HFFc6 (cell line): ENCODE results near the gene BFSP1. TPM values are rescaled to one million over a fixed set of nuclear protein-coding genes. Genes with fewer than 3 reads are reported as not detected.

Experiments
- DNase-seq: peaks from one replicate; pipeline ENCODE4 v3.0.0-alpha.2; 2018
- H3K27ac Mint-ChIP-seq: 2 replicates; pipeline ENCODE4 v1.8.0; 2020; ENCODE audit warnings: mild to moderate bottlenecking, mixed read lengths
- H3K27me3 Mint-ChIP-seq: 2 replicates; pipeline ENCODE4 v1.8.0; 2021; ENCODE audit warnings: mild to moderate bottlenecking, moderate library complexity, mixed read lengths; ENCODE audit not compliant: insufficient read depth
- H3K36me3 Mint-ChIP-seq: 2 replicates; pipeline ENCODE4 v1.8.0; 2021; ENCODE audit warnings: low read depth, mixed read lengths
- H3K4me1 Mint-ChIP-seq: 2 replicates; pipeline ENCODE4 v1.8.0; 2020; ENCODE audit warnings: low read depth, mixed read lengths
- H3K4me3 Mint-ChIP-seq: 2 replicates; pipeline ENCODE4 v1.8.0; 2020; ENCODE audit warnings: mild to moderate bottlenecking, moderate library complexity, mixed read lengths
- H3K9me3 Mint-ChIP-seq: 2 replicates; pipeline ENCODE4 v1.8.0; 2020; ENCODE audit warnings: mild to moderate bottlenecking, mixed read lengths
- total RNA-seq, 6 experiments: library from RNA; stranded (reverse); fragmentation: NEBNext Ultra II Directional; extraction: Animal tissue kit (Norgen Biotek cat#: 25700); gene quantifications; 2 replicates in 1 of 6; 3 replicates in 5 of 6; pipeline ENCODE4 v1.2.3, GENCODE V29; 2021
- TF ChIP-seq, protein P1 (sequence below): fragments of 200-600 bp; sonication (generic); IDR thresholded peaks from 2 replicates; pipeline ENCODE4 v1.5.0; 2021; ENCODE audit warnings: antibody characterized with exemption, mild to moderate bottlenecking

The BFSP1 gene
- total RNA-seq, 6 experiments from 2014 or later, result 1.2 to 2.5 (median 1.8) TPM

DNA sequence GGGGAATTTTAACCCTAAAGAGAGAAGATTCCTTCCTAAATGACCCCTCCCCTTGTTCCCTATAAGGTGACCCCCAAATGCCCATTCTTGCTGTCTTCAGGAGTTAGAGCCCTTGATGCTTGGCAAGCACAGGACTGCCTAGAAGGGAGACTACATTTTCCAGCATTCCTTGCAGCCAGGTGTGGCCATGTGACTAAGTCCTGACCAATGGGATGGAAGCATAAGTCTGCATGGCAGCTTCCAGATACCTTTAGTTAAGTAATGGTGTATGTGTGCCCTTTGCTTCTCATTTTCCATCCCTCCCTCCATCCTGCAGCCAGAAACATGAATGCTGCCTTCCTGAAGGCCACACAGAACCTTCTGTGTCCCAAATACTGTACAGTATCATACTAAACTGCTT, 5.5 kb downstream of the BFSP1 start:
- Mint-ChIP-seq H3K27me3 (peaks cover 8% of the 10 kb centered on the region), H3K27ac (no peak overlapping the region), H3K36me3 (no peaks in the 10 kb centered on the region), H3K4me3 (no peak overlapping the region), H3K9me3 (no peaks in the 10 kb centered on the region), H3K4me1 (peaks cover 3% of the 10 kb centered on the region)
- no peak for DNase-seq
- TF ChIP-seq, protein P1, sequence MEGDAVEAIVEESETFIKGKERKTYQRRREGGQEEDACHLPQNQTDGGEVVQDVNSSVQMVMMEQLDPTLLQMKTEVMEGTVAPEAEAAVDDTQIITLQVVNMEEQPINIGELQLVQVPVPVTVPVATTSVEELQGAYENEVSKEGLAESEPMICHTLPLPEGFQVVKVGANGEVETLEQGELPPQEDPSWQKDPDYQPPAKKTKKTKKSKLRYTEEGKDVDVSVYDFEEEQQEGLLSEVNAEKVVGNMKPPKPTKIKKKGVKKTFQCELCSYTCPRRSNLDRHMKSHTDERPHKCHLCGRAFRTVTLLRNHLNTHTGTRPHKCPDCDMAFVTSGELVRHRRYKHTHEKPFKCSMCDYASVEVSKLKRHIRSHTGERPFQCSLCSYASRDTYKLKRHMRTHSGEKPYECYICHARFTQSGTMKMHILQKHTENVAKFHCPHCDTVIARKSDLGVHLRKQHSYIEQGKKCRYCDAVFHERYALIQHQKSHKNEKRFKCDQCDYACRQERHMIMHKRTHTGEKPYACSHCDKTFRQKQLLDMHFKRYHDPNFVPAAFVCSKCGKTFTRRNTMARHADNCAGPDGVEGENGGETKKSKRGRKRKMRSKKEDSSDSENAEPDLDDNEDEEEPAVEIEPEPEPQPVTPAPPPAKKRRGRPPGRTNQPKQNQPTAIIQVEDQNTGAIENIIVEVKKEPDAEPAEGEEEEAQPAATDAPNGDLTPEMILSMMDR, result no peak

DNA sequence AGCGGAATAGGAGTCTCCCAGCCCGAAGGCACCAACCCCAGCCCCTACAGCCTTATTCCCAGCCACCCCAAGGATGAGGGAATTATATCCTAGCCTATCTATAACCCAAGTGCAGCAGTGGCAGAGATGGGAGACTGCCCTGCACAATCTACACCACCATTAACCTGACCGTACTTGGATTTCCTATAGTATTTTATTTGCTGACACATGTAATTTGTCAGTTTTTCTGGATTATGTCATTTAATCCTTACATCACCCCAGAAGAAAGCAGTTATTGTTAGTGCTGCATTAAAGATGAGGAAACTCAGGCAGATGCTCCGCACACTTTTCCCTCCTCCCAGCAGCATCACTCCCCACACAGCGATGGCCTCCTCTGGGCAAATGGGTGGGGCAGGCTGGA, 6.0 kb downstream of the BFSP1 start:
- H3K36me3 Mint-ChIP-seq, result no peaks in the 10 kb centered on the region
- DNase-seq, result no peak
- no peaks in the 10 kb centered on the region for H3K9me3 Mint-ChIP-seq
- H3K27ac Mint-ChIP-seq, result no peak overlapping the region
- peaks cover 8% of the 10 kb centered on the region for H3K27me3 Mint-ChIP-seq
- no peak overlapping the region for H3K4me3 Mint-ChIP-seq
- H3K4me1 Mint-ChIP-seq, result peaks cover 7% of the 10 kb centered on the region
- TF ChIP-seq, protein P1, result no peak

DNA sequence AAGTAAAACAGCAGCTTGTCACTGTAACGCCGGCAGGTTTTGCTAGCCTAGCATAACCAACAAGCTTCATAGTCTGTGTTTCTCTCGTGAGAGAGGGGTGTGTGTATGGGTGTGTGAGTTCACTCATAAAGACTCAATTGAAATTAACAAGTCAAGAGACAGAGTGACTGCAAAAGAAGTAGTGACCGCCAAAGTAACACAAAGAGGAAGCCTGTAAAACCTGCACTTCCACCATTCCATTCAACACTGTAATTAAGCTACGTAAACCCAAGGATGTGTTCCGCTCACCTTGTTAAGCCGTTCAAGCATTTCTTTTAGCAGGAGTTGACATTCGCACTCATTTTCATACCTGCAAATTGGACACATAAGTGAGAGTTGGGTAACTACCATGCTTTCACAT, 6.6 kb downstream of the BFSP1 start:
- no peak for DNase-seq
- Mint-ChIP-seq H3K36me3 (no peaks in the 10 kb centered on the region), H3K4me3 (no peak overlapping the region), H3K27ac (no peak overlapping the region), H3K4me1 (peaks cover 7% of the 10 kb centered on the region), H3K9me3 (no peaks in the 10 kb centered on the region), H3K27me3 (peaks cover 8% of the 10 kb centered on the region)
- TF ChIP-seq, protein P1, result no peak

GRCh38 chr20:17523326-17523725, 7.9 kb downstream of the BFSP1 start:
- Mint-ChIP-seq H3K9me3 (no peaks in the 10 kb centered on the region), H3K27me3 (peaks cover 8% of the 10 kb centered on the region), H3K4me1 (peaks cover 7% of the 10 kb centered on the region), H3K27ac (no peak overlapping the region; the same call in 1 of the 2 replicates), H3K4me3 (no peak overlapping the region), H3K36me3 (no peaks in the 10 kb centered on the region)
- DNase-seq, result no peak
- TF ChIP-seq, protein P1, result no peak

- H3K9me3 Mint-ChIP-seq, result no peaks in the 10 kb centered on the region
- TF ChIP-seq, protein P1, result no peak
- no peaks in the 10 kb centered on the region for H3K36me3 Mint-ChIP-seq
- no peak overlapping the region for H3K27ac Mint-ChIP-seq
- no peak for DNase-seq
- peaks cover 7% of the 10 kb centered on the region for H3K4me1 Mint-ChIP-seq
- peaks cover 5% of the 10 kb centered on the region for H3K27me3 Mint-ChIP-seq
- no peak overlapping the region for H3K4me3 Mint-ChIP-seq
Observed at GRCh38 chr20:17522528-17522927, 8.7 kb downstream of the BFSP1 start.

- no peak overlapping the region for H3K27ac Mint-ChIP-seq
- TF ChIP-seq, protein P1, result no peak
- no peak overlapping the region for H3K4me3 Mint-ChIP-seq
- H3K27me3 Mint-ChIP-seq, result peaks cover 7% of the 10 kb centered on the region; the same call in 1 of the 2 replicates
- DNase-seq, result no peak
- H3K36me3 Mint-ChIP-seq, result no peaks in the 10 kb centered on the region
- H3K4me1 Mint-ChIP-seq, result peaks cover 7% of the 10 kb centered on the region
- no peaks in the 10 kb centered on the region for H3K9me3 Mint-ChIP-seq
Observed at GRCh38 chr20:17520583-17520982, 10.6 kb downstream of the BFSP1 start.
